8988T (cell line): ENCODE data around the gene LDHD.

Experiments used
- DNase-seq: peaks from one replicate; pipeline ENCODE4 v3.0.0; 2011

The LDHD gene

GRCh38 chr16:75079346-75079926 lies 37.1 kb downstream of the LDHD start:
- DNase-seq = no peak

GRCh38 chr16:75078886-75079285 lies 37.7 kb downstream of the LDHD start:
- no peak for DNase-seq

DNA sequence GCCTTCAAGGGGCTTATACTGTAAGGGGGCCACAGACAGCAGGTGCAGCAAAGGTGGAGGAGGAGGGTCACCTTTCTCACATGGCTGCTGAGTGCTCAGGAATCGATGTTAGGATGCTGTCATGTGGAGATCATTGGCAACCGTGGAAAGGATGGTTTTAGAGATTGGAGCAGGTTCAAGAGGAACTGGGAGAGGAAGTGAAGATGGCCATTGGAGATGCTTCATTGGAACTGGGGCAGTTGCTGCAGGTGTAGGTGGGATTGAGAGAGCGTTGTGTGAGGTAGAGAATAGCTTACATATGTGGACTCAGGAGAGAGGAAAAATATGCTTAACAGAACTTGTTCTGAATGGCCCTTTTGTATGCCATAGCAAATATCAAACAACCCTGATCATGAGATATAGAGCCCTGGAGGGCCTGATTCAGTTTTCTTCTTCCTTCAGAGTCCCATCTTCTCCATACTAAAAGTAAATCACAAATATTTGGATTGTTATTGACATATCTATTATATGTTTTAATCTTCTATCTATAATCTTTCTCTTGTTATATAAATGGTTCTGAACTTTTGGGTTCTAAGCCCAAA lies 40.8 kb downstream of the LDHD start:
- DNase-seq = no peak

GRCh38 chr16:75074920-75075687 lies 41.5 kb downstream of the LDHD start:
- no peak for DNase-seq

- DNase-seq = no peak
Measured at GRCh38 chr16:75074304-75074793, 42.2 kb downstream of the LDHD start.

GRCh38 chr16:75073545-75074303 lies 42.9 kb downstream of the LDHD start:
- DNase-seq = no peak

- DNase-seq = no peak
Measured at GRCh38 chr16:75072239-75072947, 44.2 kb downstream of the LDHD start.

DNA sequence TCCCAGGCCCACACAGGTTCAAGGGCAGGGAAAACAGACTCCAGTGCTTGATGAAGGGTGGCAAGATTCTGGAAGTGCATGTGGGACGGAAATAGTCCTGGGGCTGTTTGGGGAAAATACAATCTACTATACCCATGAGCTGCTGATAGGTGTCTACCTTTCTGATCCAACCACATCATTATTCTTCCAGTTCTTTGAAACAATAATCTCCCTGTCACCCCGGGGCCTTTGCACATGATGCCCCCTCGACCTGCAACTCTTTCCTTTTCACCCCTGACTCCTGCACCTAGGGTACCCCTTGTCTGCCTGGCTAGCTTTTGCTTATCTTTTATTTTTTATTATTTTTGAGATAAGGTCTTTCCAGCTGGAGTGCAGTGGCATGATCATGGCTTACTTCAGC lies 45.0 kb downstream of the LDHD start:
- no peak for DNase-seq

DNA sequence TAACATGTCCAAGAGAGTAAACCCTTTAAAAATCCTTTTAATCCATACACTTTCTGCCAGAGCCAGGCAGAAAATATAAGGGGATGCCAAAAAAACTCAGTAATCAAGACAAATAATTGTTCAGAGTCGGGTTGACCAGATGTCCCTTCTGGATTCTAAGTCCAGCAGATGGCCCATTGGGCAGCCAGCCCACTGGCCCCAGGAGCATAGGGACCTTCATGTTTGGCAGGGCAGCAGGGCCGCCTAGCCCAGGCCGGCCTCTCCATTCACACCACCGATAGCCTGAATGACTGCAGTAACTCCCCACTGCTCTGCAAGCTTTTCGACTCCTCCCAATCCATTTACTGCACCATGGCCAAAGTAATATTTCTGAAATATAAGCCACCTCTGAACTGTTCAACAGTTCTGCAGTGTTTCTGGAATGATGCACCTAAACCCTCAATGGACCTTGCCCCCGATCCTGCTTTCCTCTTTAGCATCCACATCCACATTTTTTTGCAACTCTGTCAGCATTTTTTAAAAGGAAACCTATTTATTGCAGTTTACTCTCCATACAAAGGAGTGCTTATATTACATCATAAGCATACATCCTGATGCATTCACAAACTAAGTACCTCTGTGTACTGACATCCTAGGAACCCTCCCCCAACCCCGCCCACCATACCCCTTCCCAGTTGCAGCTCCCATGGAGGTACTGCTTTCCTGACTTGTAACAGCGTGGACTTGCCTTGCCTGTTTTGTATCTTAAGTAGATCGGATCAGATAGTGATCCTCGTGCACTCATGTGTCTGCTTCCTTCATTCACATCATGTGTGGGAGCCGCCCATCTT lies 46.4 kb downstream of the LDHD start:
- no peak for DNase-seq

DNA sequence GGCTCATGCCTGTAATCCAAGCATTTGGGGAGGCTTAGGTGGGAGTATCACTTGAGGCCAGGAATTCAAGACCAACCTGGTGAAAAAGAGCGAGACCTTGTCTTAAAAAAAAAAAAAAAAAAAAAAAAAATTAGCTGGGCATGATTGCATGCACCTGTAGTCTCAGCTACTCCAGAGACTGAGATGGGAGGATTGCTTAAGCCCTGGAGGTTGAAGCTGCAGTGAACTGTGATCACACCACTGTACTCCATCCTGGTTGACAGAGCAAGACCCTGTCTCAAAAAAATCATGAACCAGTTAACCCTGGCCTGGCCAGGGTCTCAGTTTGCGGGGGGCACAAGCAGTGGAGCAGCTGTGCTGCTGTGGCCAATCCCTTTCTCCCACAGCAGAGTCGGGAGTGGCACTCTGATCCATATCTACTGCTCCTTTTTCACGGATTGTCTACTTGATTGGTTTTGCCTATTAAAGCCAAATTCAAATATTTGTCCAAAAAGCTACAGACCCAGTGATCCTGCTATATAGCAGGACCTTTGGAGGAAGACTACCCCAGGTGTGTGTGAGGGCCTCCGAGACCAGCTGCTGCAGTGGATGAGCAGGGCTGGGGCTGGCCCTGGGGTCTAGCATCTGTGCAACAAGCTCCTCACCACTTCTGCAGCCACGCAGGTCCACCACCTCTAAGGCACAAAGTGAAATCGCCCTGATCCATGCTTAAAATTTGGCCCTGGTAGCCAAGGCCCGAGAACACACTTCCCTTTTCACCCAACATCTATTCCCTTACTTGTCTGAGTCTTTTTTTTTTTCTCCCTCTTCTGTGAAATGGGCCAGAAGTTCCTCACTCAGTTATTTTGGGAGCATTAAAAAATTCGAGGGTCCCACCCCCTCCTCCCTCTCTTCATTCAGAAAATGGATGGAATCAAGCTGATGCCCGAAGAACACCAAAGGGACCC lies 48.2 kb downstream of the LDHD start:
- no peak for DNase-seq

DNA sequence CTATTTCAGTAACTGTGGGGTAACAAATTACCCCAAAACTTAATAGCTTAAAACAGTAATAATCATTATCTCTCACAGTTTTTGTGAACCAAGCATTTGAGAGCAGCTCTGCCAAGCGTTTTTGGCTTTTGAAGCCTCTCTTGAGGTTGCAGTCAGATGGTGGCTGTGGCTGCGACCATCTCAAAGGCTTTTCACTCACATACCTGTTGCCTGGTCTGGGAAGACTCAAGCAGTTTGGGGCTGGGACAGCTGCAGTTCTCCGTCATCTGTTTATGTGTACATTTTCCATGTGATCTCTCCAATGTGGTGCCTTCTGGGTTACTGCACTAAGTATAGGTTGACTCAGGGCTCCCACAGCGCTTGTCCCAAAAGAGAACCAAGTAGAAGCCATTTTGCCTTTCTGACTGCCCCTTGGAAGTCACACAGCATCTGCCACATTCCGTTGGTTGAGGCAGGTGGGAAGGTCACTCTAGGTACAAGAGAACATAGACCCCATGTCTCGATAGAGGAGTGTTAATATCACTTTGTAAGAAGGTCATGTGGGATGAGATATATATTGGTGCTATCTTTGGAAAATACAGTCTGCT lies 49.6 kb downstream of the LDHD start:
- no peak for DNase-seq

DNA sequence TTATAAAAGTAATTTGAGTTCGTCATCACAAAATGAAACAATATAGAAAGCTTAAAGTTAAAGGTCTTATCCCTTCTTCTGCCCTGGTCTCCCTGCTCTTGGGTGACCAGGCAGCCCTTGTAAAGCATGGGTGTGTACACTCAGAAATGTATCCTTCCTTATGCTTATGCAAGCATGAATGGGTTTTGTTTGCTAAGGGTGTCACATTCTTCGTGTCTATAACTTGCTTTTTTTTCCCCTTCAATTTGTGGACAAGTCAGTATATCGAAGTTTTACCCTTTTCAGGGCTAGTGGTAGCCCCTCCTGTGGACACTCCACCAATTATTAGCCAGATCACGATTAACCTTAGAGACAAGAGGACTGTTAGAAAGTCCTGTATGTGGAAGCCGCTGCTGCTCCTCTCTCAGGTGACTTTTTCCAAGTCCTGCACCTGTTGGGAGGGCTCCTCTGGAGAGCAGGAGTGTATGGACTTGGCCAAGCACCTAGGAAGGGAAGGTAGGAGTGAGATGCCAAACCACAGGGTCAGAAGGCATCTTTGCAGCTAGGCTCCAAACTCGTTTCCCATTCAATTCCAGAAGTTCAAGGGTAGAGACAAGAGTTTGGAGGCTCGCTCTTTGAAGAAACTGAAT lies 50.9 kb downstream of the LDHD start:
- DNase-seq = no peak

GRCh38 chr16:75065149-75065505 lies 51.5 kb downstream of the LDHD start:
- no peak for DNase-seq

DNA sequence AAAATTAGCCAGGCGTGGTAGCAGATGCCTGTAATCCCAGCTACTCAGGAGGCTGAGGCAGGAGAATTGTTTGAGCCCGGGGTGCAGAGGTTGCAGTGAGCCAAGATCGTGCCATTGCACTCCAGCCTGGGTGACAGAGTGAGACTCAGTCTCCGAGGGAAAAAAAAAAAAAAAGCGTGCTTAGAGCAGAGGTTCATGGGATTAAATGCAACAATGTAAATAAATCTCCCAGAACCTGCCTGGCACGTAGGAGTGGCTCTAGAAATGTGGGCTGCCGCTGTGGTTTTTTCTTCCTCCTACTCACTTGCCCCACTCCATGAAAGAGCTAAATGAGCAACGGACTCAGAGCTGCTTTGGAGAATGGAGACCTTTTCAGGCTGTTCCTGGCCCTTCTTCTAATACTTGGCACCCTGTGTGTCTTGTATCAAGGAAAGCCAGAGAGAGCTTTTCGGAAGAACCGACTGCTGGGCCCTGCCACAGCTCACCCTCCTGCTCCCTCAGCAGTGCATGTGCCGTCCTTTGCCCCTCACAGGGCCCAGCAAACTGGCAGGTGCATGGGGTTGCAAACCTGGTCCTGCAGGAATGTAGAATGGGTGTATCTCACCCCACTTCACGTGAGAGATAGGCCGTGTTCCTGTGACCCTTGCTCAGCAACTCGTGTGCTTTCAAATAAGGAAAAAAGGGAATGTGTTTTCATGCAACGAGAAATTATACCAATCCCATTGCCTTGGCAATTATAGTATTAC lies 52.0 kb downstream of the LDHD start:
- no peak for DNase-seq

- DNase-seq = no peak
Measured at GRCh38 chr16:75063549-75064088, 53.0 kb downstream of the LDHD start.

DNA sequence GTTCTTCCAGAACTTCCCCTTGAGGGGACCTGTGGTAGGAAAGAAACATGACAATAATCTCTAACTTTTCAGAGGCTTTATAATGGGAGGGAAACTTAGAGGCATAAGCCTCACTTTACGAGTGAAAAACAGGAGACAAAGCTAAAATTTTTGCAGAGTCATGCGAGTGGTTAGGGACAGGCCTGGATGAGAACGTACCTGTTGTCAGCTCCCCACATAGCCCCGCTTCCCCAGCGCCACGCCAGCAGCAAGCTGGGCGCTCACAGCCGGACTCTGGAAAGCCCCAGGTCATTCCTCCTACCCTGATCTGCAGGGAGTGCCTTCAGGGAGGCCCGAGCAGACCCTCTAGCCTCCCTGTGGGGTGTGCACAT lies 53.6 kb downstream of the LDHD start:
- DNase-seq = no peak

DNA sequence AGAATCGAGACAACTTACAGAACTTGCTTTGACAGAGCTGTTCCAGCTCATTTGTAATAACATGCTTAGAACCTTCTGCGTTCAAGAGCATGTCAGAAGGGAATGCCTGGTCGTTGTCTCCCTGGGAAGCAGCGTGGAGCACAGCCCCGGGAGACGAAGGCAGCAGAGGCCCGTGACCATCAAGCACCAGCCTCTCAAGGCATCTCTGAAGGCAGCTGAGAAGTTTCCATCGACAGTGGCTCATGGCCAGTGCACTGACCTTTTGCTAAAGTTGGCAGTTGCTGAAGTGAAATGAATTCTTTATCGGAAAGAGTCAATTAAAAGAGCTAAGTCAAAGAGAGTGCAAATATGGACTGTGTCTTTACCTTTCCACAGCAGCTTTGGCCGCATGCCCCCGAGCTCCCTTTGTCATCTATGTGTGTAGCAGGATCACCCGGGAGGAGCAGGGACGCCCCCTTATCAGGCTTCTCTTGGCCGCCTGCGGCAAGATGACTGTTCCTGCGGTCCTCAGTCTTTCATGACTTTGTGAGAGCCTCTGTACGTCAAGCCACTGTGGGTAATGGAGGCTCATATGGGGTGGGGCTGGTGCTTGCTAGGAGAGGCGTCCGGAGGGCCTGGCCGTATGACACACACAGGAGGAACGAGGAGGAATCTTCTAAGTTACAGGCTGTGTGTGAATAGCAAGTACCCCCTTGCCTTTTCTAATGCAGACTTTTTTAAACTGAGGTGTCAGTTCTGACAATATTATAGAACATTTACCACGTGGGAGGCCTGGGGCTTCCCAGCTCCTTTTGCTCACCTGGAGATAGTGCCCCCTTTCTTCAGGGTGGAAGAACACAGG lies 54.2 kb downstream of the LDHD start:
- no peak for DNase-seq
